Measurements from ENCODE around the gene CC2D1B. TPM values are rescaled to one million over a fixed set of nuclear protein-coding genes. Genes with fewer than 3 reads are reported as not detected.

Gene CC2D1B
- total and polyA plus RNA-seq, 9 of the 15 experiments (the other 6 are each of a cell fraction or from before 2014, with no cell fraction given): 1.2 to 33.6 (median 25.5) TPM

- TF ChIP-seq ZBTB40 (IDR thresholded peaks at IDR 0.05): no peak
- TF ChIP-seq ZBTB40 (CRISPR knock-in tag; IDR thresholded peaks at IDR 0.05): 0 out of 2 replicates have a peak, but pooled peaks have one; percentile 27
- no peak for TF ChIP-seq MEF2A (IDR thresholded peaks at IDR 0.05; ENCODE audit: control insufficient read depth, low read depth, low read length)
- peak; percentile 31; the same call in 1 of the 2 replicates for TF ChIP-seq TEAD4 (IDR thresholded peaks at IDR 0.05; ENCODE audit: low read length)
- no peak for TF ChIP-seq TEAD4 (CRISPR knock-in tag; IDR thresholded peaks at IDR 0.05; ENCODE audit: borderline replicate concordance)
- TF ChIP-seq ZNF512 (tag; IDR thresholded peaks at IDR 0.05): no peak
- TF ChIP-seq ZBTB2 (IDR thresholded peaks at IDR 0.05): peak; percentile 94
- TF ChIP-seq C11orf30 (IDR thresholded peaks at IDR 0.05; ENCODE audit: low read depth): no peak; the same call in 1 of the 2 replicates
- TF ChIP-seq PML (IDR thresholded peaks at IDR 0.05; ENCODE audit: low read length): peak; percentile 68; the same call in 1 of the 2 replicates
- TF ChIP-seq NR1H2 (CRISPR knock-in tag; IDR thresholded peaks at IDR 0.05): 0 out of 2 replicates have a peak, but pooled peaks have one; percentile 3
- 0 out of 2 replicates have a peak, but pooled peaks have one; percentile 36 for TF ChIP-seq NFRKB (IDR thresholded peaks at IDR 0.05; ENCODE audit: low read depth)
- no peak for TF ChIP-seq HDAC3 (IDR thresholded peaks at IDR 0.05; ENCODE audit: borderline replicate concordance, partially characterized antibody)
- peak; percentile 37; the same call in 1 of the 2 replicates for TF ChIP-seq BRD4 (IDR thresholded peaks at IDR 0.05)
- TF ChIP-seq ZNF395 (CRISPR knock-in tag; IDR thresholded peaks at IDR 0.05): peak; percentile 76; the same call in 1 of the 2 replicates
These were observed at the start of gene CC2D1B (continued) for GRCh38 chr1:52365746-52366516.
